DLD1 (cell line): ENCODE results near the gene C4orf36.

Experiments
- in situ Hi-C: cut with HindIII; loops from 2 replicates; pipeline ENCODE4 v1.10.0; 2017; ENCODE audit warnings: low sequenced_read_pairs

C4orf36 gene

GRCh38 chr4:86891762-86892635, at the start of gene C4orf36:
Gene C4orf36 (minus strand): TSS chr4:86892422. CDS start chr4:86891520, 902 bp downstream.
- in situ Hi-C loops, result no loop called here

- in situ Hi-C loops, result no loop called here
Observed at GRCh38 chr4:86940920-86941460, 48.8 kb upstream of the C4orf36 start.

GRCh38 chr4:86939729-86940575, 47.7 kb upstream of the C4orf36 start:
- in situ Hi-C loops, result no loop called here

- in situ Hi-C loops, result no loop called here
Observed at GRCh38 chr4:86938771-86939520, 46.7 kb upstream of the C4orf36 start.

GRCh38 chr4:86935853-86936733, 43.9 kb upstream of the C4orf36 start:
- in situ Hi-C loops, result no loop called here

- in situ Hi-C loops, result no loop called here
Observed at GRCh38 chr4:86935566-86935852, 43.3 kb upstream of the C4orf36 start.

GRCh38 chr4:86934771-86935565, 42.7 kb upstream of the C4orf36 start, which contains the start of gene AFF1:
Gene AFF1 (plus strand): TSS chr4:86935011. CDS start chr4:86948534, 13,523 bp downstream.
- in situ Hi-C loops, result no loop called here

GRCh38 chr4:86934147-86934770, 42.0 kb upstream of the C4orf36 start:
- in situ Hi-C loops, result no loop called here

GRCh38 chr4:86928400-86929255, 36.4 kb upstream of the C4orf36 start:
- in situ Hi-C loops, result no loop called here

- in situ Hi-C loops, result no loop called here
Observed at GRCh38 chr4:86927843-86928395, 35.7 kb upstream of the C4orf36 start.

GRCh38 chr4:86926435-86927086, 34.3 kb upstream of the C4orf36 start:
- in situ Hi-C loops, result no loop called here

- in situ Hi-C loops, result loop anchor here (5.0 to 25.0 kb wide), 3 partner anchors 87 to 413 kb away; no protein-coding TSS in a partner anchor
Observed at GRCh38 chr4:86924811-86925210, 32.6 kb upstream of the C4orf36 start.

GRCh38 chr4:86921608-86922252, 29.5 kb upstream of the C4orf36 start:
- in situ Hi-C loops, result loop anchor here (5.0 to 25.0 kb wide), 3 partner anchors 91 to 409 kb away; no protein-coding TSS in a partner anchor

- in situ Hi-C loops, result loop anchor here (5.0 to 25.0 kb wide), 3 partner anchors 93 to 407 kb away; no protein-coding TSS in a partner anchor
Observed at GRCh38 chr4:86919561-86920223, 27.5 kb upstream of the C4orf36 start.

GRCh38 chr4:86918539-86919072, 26.4 kb upstream of the C4orf36 start:
- in situ Hi-C loops, result loop anchor here (25.0 kb wide), 2 partner anchors 194 to 406 kb away; no protein-coding TSS in a partner anchor
